Fibroblast of lung (primary cell): Measurements from ENCODE around the gene DPPA2. TPM values are rescaled to one million over a fixed set of nuclear protein-coding genes. Genes with fewer than 3 reads are reported as not detected.
"Not testable (repeated sequence)": the region's sequence is repeated elsewhere in the genome, so short reads cannot be mapped to it uniquely, and the experiment has no call there.

Experiments
- DNase-seq, 2 donors: peaks; one replicate each; pipeline versions ENCODE4 v3.0.0 to v3.0.0-alpha.2; 2010; ENCODE audit warnings: low read depth in 2 of 2
- H2AFZ ChIP-seq: 2 replicates; pipeline ENCODE4 v1.5.1; 2012; ENCODE audit warnings: low read length, control low read depth, inconsistent platforms
- H3K27ac ChIP-seq: 2 replicates; pipeline ENCODE4 v1.5.1; 2011; ENCODE audit warnings: low read length, control low read depth; ENCODE audit not compliant: insufficient read depth
- H3K27me3 ChIP-seq: 2 replicates; pipeline ENCODE4 v1.5.1; 2011; ENCODE audit warnings: mild to moderate bottlenecking, low read length; ENCODE audit not compliant: control insufficient read depth, insufficient read depth
- H3K36me3 ChIP-seq: 2 replicates; pipeline ENCODE4 v1.5.1; 2011; ENCODE audit warnings: low read length; ENCODE audit not compliant: control insufficient read depth, insufficient read depth
- H3K4me1 ChIP-seq: 2 replicates; pipeline ENCODE4 v1.5.1; 2011; ENCODE audit warnings: low read length; ENCODE audit not compliant: control insufficient read depth, insufficient read depth; ENCODE audit errors: extremely low read depth
- H3K4me2 ChIP-seq: 2 replicates; pipeline ENCODE4 v1.5.1; 2011; ENCODE audit warnings: low read length, control low read depth; ENCODE audit not compliant: insufficient read depth; ENCODE audit errors: extremely low read depth
- H3K4me3 ChIP-seq, 4 experiments: fragments of 200-600 bp in 1 of 4; sonication (generic) in 1 of 4; replicated peaks in 1 of 4; 2 replicates each; pipeline ENCODE4 v1.5.1; 2011 to 2016; ENCODE audit warnings: low read length in 4 of 4, low read depth in 3 of 4, mild to moderate bottlenecking in 3 of 4, control low read depth in 2 of 4, inconsistent platforms in 1 of 4, mixed read lengths in 1 of 4; ENCODE audit not compliant: insufficient read depth in 1 of 4; ENCODE audit errors: control extremely low read depth in 1 of 4
- H3K79me2 ChIP-seq: 2 replicates; pipeline ENCODE4 v1.5.1; 2012; ENCODE audit warnings: mild to moderate bottlenecking, low read length, inconsistent platforms; ENCODE audit not compliant: control insufficient read depth, insufficient read depth
- H3K9ac ChIP-seq: 2 replicates; pipeline ENCODE4 v1.5.1; 2011; ENCODE audit warnings: mild to moderate bottlenecking, low read length, control low read depth; ENCODE audit not compliant: insufficient read depth
- H3K9me3 ChIP-seq: 2 replicates; pipeline ENCODE4 v1.5.1; 2012; ENCODE audit warnings: low read depth, low read length; ENCODE audit not compliant: control insufficient read depth, insufficient read depth
- H4K20me1 ChIP-seq: 2 replicates; pipeline ENCODE4 v1.5.1; 2011; ENCODE audit warnings: low read length; ENCODE audit not compliant: control insufficient read depth, insufficient read depth; ENCODE audit errors: extremely low read depth
- CTCF ChIP-seq, 2 donors: IDR thresholded peaks in 1 of 2; conservative IDR thresholded peaks in 1 of 2; 1 replicate in 1 of 2; 2 replicates in 1 of 2; pipeline ENCODE4 v1.5.1; 2011 to 2012; ENCODE audit warnings: low read length in 2 of 2, control low read depth in 1 of 2, inconsistent platforms in 1 of 2, low read depth in 1 of 2, mild to moderate bottlenecking in 1 of 2
- EZH2 ChIP-seq: IDR thresholded peaks from 2 replicates; pipeline ENCODE4 v1.5.1; 2012; ENCODE audit warnings: low read length, control low read depth, mild to moderate bottlenecking; ENCODE audit errors: missing control alignments
- polyA plus RNA-seq, 2 donors: library from polyadenylated mRNA; depleted of rRNA in 1 of 2; stranded (reverse) in 1 of 2; unstranded in 1 of 2; fragments of >200 nt; gene quantifications; 2 replicates each; pipeline ENCODE4 v1.2.1, GENCODE V29; 2011 to 2012; ENCODE audit warnings: missing spikeins in 1 of 2
- total RNA-seq: library from RNA; depleted of rRNA; stranded (reverse); fragments of >200 nt; gene quantifications from 2 replicates; pipeline ENCODE4 v1.2.1, GENCODE V29; 2014

DPPA2 gene
- total and polyA plus RNA-seq, 2 donors (not counting 1 experiment from before 2014, with no cell fraction given): not detected

GRCh38 chr3:109362823-109363222 lies 46.5 kb upstream of the DPPA2 start:
- H4K20me1 ChIP-seq: no peaks in the 10 kb centered on the region
- H3K27ac ChIP-seq: no peak overlapping the region
- H3K79me2 ChIP-seq: no peaks in the 10 kb centered on the region
- H3K27me3 ChIP-seq: no peaks in the 10 kb centered on the region
- H3K4me1 ChIP-seq: no peaks in the 10 kb centered on the region
- H3K36me3 ChIP-seq: no peaks in the 10 kb centered on the region
- no peaks in the 10 kb centered on the region for H3K9me3 ChIP-seq
- no peak for DNase-seq
- H3K4me3 ChIP-seq: no peak overlapping the region
- TF ChIP-seq CTCF (conservative IDR thresholded peaks at IDR 0.05 in 1 of 2, IDR thresholded peaks at IDR 0.05 in 1 of 2; ENCODE audit: low read depth in 1 of 2, low read length in 2 of 2) (no peak), EZH2 (no peak)
- H3K9ac ChIP-seq: no peak overlapping the region
- H3K4me2 ChIP-seq: no peak overlapping the region
- H2AFZ ChIP-seq: no peak overlapping the region

- H3K9me3 ChIP-seq, H3K27me3 ChIP-seq, H3K36me3 ChIP-seq, DNase-seq, H4K20me1 ChIP-seq, H3K4me1 ChIP-seq, H3K4me3 ChIP-seq, H2AFZ ChIP-seq, H3K9ac ChIP-seq, H3K4me2 ChIP-seq, H3K79me2 ChIP-seq, H3K27ac ChIP-seq: not testable (repeated sequence)
Observed at GRCh38 chr3:109358809-109359208, 42.5 kb upstream of the DPPA2 start.

- Histone ChIP-seq H3K79me2 (no peaks in the 10 kb centered on the region), H3K9ac (no peak overlapping the region), H4K20me1 (no peaks in the 10 kb centered on the region), H3K9me3 (no peaks in the 10 kb centered on the region), H3K4me2 (no peak overlapping the region), H3K4me3 (no peak overlapping the region), H3K4me1 (no peaks in the 10 kb centered on the region), H3K27ac (no peak overlapping the region), H3K27me3 (no peaks in the 10 kb centered on the region), H2AFZ (no peak overlapping the region), H3K36me3 (no peaks in the 10 kb centered on the region)
- TF ChIP-seq EZH2 (no peak), CTCF (conservative IDR thresholded peaks at IDR 0.05 in 1 of 2, IDR thresholded peaks at IDR 0.05 in 1 of 2; ENCODE audit: low read depth in 1 of 2, low read length in 2 of 2) (no peak)
- no peak for DNase-seq
Observed at GRCh38 chr3:109356442-109357155, 40.3 kb upstream of the DPPA2 start.
